Hematopoietic multipotent progenitor cell treated with erythropoietin and hydrocortisone succinate and interleukin-3 and kit ligand, for 15 days (in vitro differentiated cells): ENCODE data around the gene PRKD2.

Experiments
- DNase-seq: peaks from one replicate; pipeline ENCODE4 v3.0.0-alpha.2; 2015; ENCODE audit warnings: low spot score

PRKD2 gene

GRCh38 chr19:46741447-46741846 is 24.5 kb upstream of the PRKD2 start:
- no peak for DNase-seq

DNA sequence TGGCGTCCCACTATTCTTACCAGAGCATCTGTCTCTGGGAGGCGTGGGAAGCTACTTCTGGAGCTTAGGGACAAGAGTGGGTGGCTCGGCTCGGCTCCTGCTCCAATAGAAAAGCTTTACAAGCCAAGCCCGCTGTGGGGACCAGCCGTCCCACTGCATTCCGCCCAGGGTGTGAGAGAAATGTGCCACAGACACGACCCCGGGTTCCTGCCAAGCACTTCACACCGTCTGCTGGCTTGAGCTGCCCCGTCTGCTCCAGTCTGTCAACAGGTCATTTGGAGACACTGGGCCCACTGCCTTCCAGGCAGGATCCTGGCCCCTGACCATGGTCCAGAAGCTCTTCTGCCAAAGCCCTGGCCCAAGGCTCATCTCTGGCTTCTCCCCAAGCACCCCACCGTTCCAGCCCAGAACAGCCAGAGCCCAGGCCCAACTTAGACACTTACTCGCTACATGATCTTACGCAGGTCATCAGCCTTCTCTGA is 22.4 kb upstream of the PRKD2 start:
- DNase-seq = no peak

DNA sequence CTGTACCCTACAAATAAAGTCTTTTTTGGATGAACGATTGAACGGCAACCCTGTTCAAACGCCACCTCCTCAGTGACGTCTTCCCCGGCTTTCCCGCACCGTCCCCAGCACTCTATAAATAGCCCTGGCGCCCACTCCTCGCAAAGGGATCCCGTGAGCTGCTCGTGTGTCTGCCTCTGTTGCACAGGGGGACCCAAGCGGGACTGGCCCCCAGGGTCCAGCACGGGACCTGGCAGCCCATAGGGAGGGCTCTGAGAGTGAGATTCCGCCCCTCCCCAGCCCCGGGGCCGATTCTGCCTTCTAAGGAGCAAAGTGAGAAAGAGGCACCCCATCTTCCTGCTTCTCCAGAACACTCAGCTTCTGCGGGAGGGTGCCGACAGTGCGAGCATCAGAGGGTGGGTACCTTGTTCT is 20.9 kb upstream of the PRKD2 start:
- no peak for DNase-seq

- no peak for DNase-seq
These were observed 20.4 kb upstream of the PRKD2 start for GRCh38 chr19:46737298-46737654.

DNA sequence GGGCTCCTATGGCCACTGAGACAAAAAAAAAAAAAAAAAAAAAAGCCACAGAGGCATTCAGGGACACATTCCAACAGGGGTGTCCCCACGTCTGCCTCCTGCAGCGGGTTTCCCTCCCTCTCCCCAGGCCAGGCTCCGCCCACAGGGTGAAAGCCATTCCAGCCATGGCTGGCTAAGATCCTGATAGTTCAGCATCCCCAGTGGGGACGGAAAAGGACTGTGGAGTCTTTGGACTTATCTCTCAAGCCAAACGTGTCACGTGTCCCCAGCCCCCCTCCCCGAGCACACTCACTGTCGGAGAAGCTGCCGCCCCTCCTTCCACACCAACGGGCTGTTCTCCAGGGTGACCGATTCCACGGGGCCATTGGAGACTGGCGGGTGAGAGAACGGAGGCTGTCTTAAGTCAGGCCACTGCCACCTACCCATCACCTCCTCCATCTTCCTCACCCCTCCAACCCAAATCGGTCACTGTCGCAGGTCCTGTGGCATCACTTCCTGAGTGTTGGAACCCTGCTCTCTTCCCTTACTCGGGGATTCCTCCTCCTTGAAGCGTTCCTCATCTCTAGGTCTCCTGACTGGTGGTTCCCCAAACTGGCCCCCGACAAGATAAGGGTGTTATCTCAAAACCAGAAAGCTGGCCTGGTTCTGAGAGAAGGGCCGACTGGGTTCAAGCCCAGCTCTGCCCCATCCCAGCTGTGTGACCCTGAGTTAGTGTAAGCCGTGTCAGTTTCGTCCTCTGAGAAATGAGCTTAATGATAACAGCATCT is 19.8 kb upstream of the PRKD2 start:
- DNase-seq = peak; percentile 65

- no peak for DNase-seq
These were observed 16.9 kb upstream of the PRKD2 start for GRCh38 chr19:46733690-46734292.

DNA sequence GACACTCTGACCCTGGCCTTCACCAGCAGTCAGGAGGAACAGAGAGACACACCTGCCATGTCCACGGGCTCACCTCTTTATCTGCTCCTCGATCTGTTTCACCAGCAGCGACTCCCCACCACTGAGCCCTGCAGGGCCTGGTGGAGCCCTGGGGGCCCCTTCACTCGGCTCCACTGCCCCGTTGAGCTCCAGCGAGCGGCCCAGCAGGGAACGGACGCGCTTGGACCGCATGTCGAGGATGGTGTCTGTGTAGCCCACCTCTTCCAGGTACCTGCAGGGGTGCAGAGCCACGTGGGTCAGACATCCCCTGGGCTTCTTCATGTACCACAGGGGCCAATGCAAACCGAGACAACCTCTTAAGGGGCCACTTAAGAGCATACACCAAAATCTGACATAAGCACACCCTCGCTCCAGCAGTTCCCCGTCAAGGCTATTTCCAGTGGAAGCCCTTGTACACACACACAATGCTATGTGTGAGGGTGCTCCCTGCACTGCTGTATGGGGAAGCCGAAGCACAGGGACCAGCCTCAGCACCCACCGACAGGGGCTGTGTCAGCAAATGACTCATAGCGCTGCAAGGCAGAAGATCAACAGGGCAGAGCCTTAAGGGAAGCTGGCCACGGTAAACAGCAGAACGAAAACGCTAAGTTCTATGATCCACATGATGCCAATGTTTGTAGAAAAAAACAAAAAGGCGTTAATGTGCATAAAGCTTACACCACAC is 16.2 kb upstream of the PRKD2 start:
- no peak for DNase-seq

GRCh38 chr19:46732172-46732938 is 15.4 kb upstream of the PRKD2 start:
- no peak for DNase-seq

DNA sequence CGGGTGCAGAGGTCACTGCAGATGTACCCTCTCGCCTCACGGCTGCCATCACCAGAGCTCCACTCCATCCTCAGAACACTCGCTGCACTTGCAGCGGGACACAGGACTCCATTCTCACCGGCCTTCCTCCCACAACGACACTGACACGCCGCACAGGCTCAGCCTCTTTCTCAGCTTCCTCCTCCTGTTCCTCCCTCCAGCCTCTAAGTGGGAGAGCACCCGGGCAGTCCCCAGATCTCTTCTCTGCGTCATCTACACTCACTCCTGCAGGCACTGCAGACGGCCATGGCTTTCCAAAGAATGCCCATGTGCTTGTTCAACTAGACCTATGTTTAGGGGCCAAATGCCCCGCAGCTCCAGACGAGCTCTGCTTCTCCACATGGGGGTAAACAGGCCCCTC is 14.7 kb upstream of the PRKD2 start:
- no peak for DNase-seq

DNA sequence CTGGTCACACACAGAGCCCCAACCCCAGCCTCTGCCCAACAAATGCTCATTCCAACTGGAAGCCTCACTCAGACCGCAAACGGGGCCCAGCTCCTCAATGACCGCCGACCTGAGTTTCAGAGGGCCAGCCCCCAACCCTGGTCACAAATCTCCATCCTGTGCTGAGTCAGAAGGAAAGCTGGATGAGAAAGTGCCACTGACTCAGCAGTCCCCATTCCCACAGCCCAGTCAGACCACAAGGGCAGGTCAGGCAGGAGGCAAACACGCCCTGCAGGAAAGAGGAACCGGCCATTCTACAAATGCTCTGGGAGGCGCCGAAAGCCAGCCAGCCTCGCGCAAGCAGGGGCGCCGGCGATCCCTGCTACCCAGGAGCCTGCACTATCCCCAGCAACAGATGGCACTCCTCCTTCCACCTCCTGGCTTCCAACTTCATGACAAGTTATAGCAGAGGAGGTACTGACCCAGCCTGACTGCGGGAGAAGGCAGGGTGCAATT is 14.1 kb upstream of the PRKD2 start:
- no peak for DNase-seq

GRCh38 chr19:46730595-46730994 is 13.7 kb upstream of the PRKD2 start:
- DNase-seq = no peak

- DNase-seq = no peak
These were observed 13.3 kb upstream of the PRKD2 start for GRCh38 chr19:46730187-46730586.

- no peak for DNase-seq
These were observed 12.8 kb upstream of the PRKD2 start for GRCh38 chr19:46729696-46730095.

GRCh38 chr19:46728693-46729339 is 11.9 kb upstream of the PRKD2 start:
- peak; percentile 84 for DNase-seq

GRCh38 chr19:46728208-46728607 is 11.3 kb upstream of the PRKD2 start:
- no peak for DNase-seq

DNA sequence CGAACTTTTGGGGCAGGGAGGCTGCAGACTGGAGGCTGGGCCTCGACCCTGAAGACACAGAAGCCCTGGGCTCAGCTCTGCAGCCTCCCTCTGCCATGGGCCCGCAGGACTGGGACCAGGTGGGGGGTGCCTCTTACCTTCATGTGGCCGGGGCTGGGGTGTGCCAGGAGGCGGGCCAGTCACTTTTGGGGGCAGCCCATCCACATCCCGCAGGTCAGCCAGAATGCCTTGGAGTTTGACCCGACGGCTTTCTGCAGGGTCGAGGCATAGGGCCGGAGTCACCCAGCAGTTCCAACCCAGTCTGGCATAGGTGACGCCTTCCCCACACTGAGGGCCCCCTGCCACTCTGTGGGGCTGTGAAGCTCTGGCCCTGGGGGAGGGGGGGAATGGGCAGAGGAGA is 10.8 kb upstream of the PRKD2 start:
- DNase-seq = no peak

DNA sequence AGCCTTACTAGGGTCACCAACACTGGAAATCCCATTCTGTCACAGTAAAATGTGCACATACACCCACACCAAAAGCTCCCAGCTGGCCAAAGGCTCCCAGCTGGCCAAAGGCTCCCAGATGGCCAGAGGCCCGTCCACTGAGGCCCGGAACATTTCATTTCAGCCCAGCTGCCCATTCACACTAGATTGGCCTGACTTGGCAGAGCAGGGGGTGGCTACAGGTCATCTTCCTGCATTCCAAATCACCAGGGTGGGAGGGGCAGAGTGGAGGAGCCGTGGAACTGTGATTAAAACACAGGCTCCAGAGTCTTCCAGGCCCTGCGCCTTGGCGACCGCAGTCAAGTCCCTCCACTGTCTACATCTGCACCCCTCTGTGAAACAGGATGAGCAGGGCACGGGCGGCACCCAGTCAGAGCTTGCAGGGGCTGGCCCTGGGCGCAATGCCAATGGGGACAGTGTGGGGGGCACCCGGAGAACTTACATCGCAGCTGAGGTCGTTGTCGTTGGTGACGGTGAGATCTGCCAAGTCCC is 10.1 kb upstream of the PRKD2 start:
- DNase-seq = no peak

GRCh38 chr19:46726551-46726950 is 9.6 kb upstream of the PRKD2 start:
- no peak for DNase-seq

GRCh38 chr19:46725859-46726393 is 9.0 kb upstream of the PRKD2 start:
- DNase-seq = no peak

DNA sequence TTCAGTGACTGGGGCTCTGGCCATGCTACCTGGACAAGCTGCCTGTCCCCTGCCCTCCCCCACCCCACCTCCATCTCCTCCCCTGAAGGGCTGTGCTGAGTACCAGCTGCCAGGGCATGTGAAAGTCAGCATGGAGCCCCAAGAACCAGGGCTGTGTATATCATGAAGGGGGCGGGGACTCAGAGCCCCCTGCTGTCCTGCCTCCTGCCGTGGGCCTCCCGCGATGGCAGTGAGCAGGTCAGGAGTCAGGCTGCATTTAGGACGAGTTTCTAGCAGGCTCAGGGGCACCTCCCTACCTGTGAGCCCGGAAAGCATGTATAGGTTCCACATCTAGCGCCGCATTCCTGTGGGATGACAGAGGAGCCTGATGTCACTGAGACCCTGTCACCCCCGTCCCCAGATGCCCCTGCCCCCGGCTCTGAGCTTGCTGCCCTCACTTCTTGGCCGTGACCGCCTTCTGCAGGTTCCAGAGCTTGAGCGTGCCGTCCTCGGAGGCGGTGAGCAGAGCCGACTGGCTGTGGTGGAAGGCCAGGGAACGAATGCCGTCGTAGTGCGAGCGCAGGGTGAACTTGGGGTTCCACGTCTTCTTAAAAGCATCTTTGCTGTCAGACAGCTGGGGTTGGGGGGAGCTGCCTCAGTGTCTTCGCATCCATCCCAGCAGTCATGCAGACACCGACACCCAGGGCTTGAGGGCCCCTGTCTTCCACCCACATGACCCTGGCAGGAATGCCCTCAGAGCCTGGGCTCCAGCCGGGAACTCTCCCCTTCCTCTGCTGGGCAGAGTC is 8.3 kb upstream of the PRKD2 start:
- no peak for DNase-seq
